GM12864 (cell line): ENCODE results near the gene TTF2.
"Not testable (repeated sequence)": the region's sequence is repeated elsewhere in the genome, so short reads cannot be mapped to it uniquely, and the experiment has no call there.

Experiments used
- DNase-seq: peaks from one replicate; pipeline ENCODE4 v3.0.0-alpha.2; 2011; ENCODE audit warnings: low read depth
- H3K4me3 ChIP-seq: 2 replicates; pipeline ENCODE4 v1.5.1; 2011; ENCODE audit warnings: mild to moderate bottlenecking, low read depth, low read length, control low read depth
- TF ChIP-seq, protein P1 (sequence below): IDR thresholded peaks from 2 replicates; pipeline ENCODE4 v1.5.1; 2011; ENCODE audit warnings: low read depth, mild to moderate bottlenecking, moderate library complexity, low read length, control low read depth, inconsistent platforms; ENCODE audit errors: missing control alignments

TTF2 gene

DNA sequence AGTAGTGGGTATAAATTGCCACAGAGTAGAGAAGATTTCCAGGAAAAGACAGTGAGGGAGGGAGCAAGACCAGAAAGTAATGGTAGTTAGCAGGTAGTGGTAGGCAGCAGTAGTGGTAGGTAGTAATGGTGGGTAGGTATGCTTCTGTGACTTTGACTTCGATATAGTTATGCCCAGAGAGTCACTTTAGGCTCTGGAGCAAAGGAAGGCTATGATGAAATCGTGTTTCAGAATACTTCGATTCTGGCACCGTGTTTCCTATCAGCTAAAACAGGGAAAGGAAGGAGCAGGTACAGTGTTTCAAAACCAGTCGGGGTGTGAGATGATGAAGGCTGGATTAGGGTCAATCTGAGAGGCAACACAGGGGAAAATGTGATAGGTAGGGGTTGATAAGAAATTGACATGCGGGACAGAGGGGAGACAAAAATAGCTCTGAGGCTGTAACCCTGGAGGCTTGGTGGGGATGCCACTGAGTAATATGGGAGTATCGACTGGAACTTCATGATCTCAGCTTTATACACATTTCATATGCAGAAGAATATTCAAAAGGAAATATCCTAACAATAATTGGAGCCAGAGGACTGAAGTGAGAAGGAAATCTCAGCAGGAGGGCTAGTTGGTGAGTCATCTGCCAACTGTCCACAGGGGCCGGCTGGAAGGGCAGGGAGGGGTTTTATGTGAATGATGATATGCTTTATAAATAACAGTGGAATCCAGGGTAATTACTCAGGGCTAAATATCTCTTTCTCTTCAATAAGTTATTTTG lies 86.6 kb downstream of the TTF2 start:
- no peak for DNase-seq

DNA sequence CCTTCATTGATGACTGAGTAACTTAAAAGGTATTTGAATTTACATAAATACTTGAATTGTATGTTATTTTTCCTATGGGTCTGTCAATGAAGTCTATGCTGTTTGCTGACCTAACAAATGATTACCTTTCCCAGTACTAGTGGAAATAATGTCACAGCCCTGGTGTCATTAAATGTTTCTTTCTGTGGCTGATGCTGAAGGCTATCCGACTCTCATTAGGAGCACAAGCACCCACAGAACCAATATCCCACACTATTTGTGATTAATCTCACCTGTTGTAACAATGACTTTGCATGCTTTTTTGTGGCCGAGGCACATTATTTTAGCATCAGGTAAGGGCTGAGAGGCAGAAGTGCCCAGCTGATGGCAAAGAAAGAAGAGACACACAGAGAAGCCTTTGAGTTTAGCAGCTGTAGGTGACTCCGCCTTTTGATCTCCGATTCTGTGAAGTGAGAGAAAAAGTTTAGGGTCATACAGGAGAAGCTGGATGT lies 87.3 kb downstream of the TTF2 start:
- DNase-seq = no peak
- TF ChIP-seq, protein P1, sequence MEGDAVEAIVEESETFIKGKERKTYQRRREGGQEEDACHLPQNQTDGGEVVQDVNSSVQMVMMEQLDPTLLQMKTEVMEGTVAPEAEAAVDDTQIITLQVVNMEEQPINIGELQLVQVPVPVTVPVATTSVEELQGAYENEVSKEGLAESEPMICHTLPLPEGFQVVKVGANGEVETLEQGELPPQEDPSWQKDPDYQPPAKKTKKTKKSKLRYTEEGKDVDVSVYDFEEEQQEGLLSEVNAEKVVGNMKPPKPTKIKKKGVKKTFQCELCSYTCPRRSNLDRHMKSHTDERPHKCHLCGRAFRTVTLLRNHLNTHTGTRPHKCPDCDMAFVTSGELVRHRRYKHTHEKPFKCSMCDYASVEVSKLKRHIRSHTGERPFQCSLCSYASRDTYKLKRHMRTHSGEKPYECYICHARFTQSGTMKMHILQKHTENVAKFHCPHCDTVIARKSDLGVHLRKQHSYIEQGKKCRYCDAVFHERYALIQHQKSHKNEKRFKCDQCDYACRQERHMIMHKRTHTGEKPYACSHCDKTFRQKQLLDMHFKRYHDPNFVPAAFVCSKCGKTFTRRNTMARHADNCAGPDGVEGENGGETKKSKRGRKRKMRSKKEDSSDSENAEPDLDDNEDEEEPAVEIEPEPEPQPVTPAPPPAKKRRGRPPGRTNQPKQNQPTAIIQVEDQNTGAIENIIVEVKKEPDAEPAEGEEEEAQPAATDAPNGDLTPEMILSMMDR = no peak
- no peak overlapping the region for H3K4me3 ChIP-seq

More for the DNA sequence above, 86.6 kb downstream of the TTF2 start:
- no peak overlapping the region for H3K4me3 ChIP-seq
- TF ChIP-seq, protein P1 = no peak

DNA sequence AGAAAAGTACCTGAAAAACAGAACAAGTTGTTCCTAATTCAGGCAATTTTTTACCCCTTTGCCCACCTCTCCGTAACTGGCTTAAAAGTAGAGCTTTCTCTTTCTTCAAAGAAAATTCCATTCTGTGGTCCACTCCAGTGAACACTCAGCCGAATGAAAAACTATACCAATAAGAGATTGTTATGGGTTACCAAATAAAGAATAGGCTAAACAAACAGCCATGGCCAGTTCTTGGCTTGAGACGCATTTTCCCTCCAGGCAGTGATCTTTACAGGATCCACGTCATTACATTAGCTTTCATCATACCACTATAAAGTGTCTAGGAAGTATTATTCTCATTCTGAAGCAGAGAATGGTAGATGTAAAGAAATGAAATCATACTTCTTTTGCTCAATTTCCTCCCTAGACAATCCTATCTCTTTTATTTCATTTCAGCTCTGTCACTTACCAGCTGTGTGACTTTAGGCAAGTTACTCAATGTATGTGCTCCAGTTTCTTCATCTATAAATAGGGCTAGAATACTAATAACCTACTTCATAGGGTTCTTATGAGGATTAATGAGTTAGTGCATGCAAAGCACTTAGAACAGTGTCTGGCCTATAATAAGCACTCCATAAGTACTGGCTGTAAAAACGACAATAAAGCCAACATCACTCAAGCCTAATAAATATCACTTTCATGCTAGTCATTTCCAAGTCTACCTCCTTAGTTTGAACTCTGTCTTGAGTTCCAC lies 87.9 kb downstream of the TTF2 start:
- H3K4me3 ChIP-seq = no peak overlapping the region
- DNase-seq = no peak
- TF ChIP-seq, protein P1 = no peak

GRCh38 chr1:117150316-117150715 lies 90.2 kb downstream of the TTF2 start:
- TF ChIP-seq, protein P1 = no peak
- H3K4me3 ChIP-seq = no peak overlapping the region
- DNase-seq = no peak

DNA sequence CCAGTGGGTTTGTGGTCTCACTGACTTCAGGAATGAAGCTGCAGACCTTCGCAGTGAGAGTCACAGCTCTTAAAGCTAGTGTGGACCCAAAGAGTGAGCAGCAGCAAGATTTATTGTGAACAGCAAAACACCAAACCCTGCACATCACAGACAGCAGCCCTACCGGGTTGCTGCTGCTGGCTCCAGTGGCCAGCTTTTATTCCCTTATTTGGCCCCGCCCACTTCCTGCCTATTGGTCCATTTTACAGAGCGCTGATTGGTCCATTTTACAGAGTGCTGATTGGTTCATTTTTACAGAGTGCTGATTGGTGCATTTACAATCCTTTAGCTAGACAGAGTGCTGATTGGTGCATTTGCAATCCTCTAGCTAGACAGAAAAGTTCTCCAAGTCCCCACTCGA lies 91.2 kb downstream of the TTF2 start:
- H3K4me3 ChIP-seq, DNase-seq: not testable (repeated sequence)
